Renal cortex interstitium (tissue), 11 donors: Measurements from ENCODE around the gene TIAM1. TPM values are rescaled to one million over a fixed set of nuclear protein-coding genes. Genes with fewer than 3 reads are reported as not detected.

Experiments used
- DNase-seq, 11 donors: peaks; one replicate each; pipeline ENCODE4 v3.0.0-alpha.2; 2013; ENCODE audit warnings: low read depth in 9 of 11, low spot score in 4 of 11; ENCODE audit errors: extremely low read depth in 1 of 11
- polyA plus RNA-seq, 3 donors: library from polyadenylated mRNA; unstranded; fragments of 120-200 nt; gene quantifications; one replicate each; pipeline ENCODE4 v1.2.1, GENCODE V29; 2013; ENCODE audit not compliant: insufficient read length in 3 of 3

The TIAM1 gene
- polyA plus RNA-seq, 3 donors: 13.5 to 15.9 (median 14.3) TPM

- no peak for DNase-seq
Observed at GRCh38 chr21:31358158-31358557, 14.1 kb upstream of the TIAM1 start.

- no peak for DNase-seq
Observed at GRCh38 chr21:31356440-31356839, 12.4 kb upstream of the TIAM1 start.

DNA sequence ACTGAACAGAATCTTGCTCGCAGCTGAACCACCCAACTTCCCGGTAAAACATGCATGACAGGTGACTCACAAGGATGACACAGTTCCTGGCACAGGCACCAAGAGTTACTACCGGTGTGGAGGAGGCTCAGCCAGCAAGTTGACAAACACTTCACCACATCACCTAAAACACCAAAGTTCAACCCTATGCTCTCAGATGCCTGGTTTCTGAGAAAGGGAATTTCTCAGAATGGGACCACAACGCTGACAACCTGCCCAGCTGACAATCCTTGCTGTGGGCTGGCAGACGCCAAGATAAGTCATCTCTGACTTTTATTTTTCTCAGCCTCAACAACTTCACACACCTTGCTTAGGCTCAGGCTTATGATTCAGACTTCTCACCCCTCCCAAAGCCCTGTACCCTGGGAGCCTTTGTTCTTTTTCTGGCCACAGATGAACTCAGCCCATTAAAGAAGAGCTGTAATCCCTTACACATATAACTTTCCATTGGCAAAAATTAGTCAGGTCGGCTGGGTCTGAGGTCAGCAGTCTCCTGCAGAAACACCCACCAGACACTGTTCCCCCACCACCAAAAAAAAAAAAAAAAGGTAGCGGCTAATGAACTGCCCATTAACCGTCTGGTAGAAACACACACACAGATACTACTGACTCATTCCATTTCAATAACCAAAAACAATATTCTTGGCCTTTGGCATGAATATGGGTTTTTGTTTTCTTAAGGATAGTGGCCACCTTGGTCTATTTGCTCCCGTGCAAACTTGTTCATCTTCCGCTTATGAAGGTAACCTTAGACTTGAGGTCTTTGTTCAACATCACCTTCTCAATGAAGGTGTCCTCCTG lies 10.8 kb upstream of the TIAM1 start:
- no peak for DNase-seq

DNA sequence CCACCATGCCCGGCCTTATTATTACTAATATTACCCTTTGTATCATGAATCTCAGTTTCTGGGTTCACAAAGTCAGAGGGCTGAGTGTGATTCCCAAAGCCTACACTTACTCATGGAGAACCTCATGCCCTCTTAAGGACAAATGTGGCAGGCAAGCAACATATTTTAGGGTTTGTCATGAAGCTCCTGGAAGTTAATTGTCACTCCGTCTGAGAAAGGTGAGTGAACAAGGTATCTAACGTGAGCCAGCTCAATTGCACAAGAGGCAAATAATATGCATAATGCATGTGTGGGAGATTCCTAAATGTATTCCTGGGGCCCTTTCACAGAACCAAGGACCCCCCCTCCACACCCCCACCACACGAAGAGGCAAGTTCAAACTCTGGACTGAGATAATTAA lies 10.1 kb upstream of the TIAM1 start:
- DNase-seq: no peak

GRCh38 chr21:31352836-31353235 lies 8.8 kb upstream of the TIAM1 start:
- no peak for DNase-seq

DNA sequence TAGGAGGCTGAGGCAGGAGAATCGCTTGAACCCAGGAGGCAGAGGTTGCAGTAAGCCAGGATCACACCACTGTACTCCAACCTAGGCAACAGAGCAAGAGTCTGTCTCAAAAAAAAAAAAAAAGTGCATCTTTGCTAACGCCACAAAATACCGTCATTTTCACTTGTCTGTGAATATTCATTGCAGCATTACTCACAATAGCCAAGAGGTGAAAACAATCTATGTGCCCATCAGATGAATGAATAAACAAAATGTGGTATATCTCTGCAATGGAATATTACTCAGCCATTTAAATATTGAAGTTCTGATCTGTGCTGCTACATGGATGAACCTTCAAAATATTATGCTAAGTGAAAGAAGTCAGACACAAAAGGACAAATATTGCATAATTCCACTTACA lies 7.9 kb upstream of the TIAM1 start:
- DNase-seq: no peak

DNA sequence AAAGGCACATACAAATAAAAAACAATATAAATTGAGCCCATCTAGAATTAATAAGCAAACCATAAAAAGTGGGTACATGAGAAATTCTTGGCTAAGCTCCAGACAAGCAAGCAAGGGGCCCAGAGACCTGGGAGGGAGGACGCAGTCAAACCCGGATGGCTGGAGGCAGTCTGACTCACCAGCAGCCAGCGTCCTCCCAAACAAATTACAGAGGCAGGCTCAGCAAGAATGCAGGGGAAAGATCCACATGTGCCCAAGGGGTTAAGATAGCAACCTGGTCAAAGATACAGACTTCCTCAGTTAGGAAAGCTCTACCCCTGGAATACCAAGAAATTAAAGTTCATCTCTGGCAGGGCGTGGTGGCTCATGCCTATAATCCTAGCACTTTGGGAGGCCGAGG lies 7.4 kb upstream of the TIAM1 start:
- no peak for DNase-seq

- no peak for DNase-seq
Observed at GRCh38 chr21:31349208-31349607, 5.1 kb upstream of the TIAM1 start.

DNA sequence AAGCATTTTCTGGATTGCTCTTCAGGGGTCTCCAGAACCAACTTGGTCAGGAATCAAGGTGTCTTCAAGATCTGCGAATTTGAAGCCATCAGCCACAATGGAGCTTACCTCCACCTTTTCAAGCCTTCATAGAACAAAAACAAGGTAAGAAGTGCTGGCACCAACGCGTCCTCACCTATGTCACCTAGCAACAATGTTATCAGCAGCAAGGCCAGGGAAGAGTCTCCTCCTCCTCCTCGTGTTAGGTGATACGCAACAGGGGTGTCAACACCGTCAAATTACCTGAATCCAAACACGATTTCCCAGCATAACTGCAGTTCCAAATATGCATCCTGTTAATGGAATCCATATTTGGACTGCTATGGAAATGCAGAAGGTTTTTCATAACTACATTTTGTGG lies 4.1 kb upstream of the TIAM1 start:
- no peak for DNase-seq

DNA sequence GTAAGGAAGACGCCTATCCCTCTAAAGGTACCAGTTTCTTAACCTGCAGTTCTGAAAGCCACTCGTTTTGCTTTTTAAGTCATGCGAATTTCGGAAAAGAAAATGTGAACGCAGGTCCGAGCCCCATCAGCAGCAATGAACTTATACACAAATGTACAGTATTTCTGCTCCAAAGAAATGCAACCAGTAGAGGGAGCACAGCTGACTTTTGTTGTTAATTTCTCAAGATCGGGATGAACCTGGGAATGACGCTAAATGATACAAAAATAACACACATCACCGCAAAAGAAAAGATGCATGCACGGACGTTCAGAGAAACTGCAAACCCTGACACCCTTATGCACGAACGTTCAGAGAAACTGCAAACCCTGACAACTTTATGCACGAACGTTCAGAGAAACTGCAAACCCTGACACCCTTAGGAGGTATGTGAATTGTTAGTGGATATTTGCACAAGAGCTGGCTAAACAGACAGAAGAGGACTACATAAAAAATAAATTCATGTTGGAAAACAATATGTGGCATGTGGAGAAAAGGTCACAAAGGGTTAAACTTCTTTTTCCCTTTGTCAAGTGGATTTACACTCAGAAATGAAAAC lies 3.5 kb upstream of the TIAM1 start:
- DNase-seq: peak in 3 of 11 donors; percentile 35 to 47 (median 41)

- no peak for DNase-seq
Observed at GRCh38 chr21:31346256-31346821, 2.3 kb upstream of the TIAM1 start.

DNA sequence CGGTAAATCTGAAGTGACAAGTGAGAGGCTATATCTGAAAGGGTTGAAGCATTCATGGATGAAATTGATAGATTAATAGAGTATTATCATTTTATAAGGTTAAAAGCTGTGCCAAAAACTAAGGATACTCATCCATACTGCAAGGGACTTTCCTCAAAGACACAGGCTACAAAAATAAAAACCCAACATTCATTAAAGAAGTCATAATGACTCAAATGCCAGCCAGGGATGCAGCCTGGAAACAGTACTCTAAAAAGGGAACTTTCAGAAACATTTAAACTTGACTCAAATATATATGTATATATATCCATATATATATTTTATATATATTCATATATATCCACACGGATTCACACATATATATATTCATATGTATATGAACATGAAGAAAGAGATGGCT lies 1.1 kb upstream of the TIAM1 start:
- no peak for DNase-seq

DNA sequence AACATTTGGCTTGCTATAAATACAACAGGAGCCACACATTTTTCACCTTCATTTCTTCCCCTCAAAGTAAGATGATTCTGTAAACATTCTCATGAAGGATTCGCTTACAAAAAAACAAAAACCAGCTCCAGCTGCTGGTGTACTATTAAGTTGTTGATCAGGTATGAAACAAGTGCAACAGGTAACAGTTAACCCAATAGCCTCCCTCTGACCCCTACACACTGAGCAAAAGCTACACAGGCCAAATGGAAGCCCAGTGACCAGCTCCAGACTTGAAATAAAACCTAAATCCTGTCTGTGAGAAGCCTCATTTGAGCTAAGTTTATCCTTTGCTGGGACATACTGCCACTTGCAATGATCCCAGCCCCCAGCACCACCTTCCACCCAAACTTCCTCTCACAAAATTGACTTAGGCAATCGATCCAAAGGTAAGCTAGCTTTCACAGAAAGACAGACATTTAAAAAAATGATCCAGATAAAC lies 991 bp downstream of the TIAM1 start:
- DNase-seq: no peak

DNA sequence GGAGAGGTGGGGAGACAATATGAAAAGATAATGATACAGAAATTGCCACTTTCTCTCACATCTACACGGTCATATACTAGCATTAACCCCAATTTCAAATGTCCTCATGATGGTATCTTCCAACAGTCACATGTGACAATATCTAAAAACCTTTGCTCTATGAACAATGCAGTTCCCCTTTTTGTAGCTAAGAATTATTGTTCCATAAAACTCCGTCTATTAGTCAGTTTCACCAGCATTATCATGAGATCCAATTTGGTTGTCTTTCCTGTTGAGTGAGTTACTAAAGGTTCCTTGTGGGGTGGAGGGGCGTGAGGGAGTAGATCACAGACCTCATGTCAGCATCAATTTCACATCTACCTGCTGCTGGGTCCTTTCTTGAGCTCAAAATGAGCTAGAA lies 1.7 kb downstream of the TIAM1 start:
- no peak for DNase-seq

GRCh38 chr21:31340942-31341487 lies 3.0 kb downstream of the TIAM1 start:
- no peak for DNase-seq

DNA sequence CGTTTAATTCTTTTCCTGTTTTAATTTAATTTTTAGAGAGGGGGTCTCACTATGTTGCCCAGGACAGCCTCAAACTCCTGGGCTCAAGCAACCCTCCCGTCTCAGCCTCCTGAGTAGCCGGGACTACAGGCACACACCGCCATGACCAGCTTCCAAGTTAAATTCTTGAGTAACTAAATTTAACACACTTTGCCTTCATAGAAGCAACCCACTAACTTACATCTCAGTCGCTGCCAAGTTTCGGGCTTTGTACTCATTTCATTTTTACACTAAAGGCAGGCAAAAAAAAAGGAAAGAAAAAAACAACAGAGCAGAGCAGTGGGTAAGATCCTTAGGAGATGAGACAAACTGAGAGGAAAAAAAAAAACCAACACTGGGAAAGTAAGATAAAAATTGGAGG lies 3.5 kb downstream of the TIAM1 start:
- DNase-seq: no peak

DNA sequence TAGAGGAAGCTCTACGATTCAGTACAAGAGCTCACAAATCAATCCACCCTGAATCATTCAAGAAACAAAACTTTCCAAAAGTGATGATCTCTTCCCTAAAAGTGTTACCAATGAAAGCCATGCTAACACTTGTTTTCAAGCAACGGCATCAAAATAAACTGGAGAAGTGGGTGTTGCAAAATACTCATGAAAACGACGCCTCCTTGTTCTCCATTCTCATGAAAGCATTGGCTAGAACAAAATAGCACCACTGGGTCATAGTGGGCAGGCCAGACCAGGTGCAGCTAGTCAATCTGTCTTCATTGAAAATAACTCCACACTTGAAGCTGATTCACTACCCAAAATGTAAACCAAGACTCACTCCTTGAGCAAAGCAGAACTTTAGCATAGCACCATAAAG lies 4.3 kb downstream of the TIAM1 start:
- no peak for DNase-seq

- no peak for DNase-seq
Observed at GRCh38 chr21:31338908-31339368, 5.1 kb downstream of the TIAM1 start.

DNA sequence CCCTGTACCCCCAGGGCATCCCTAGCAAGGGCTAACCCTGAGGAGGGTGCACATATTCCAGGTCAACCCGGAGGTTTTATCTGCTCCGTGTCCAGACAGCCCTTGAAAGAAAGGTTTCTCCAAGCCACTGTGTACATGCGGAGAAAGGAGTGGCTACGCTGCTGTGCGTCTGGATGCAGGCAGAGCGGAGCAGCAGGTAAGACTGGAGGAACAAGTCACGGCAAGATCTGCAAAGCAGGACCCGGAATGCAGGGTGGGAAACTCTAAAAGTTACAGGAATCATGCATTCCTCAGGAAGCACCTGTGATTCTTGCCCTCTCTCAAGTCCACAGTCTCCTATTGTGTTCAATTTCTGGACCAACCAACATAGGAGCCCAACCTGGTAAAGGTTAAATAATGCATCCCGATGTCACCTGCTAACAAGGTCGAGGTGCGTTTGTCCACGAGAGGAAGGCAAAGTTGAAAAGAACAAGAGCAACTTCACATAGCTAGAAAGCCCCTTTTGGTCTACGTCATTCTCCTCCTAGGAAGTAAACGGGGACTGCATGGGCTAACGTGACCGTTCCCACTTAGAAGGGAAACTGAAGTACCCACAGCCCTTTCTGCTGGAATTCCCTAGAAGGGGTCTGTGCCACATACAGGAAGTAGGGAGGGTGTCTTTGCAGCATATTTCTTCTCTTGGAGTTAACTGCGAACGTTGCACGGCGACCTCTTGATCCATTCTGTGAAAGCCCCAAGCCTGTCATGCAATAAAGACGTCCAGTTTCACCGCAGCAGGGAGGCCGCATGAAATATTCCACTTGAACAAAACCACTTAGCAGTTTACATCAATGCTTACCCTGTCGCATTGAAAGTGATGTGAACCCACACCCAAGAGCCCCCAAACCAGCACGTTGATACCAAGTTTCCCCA lies 5.8 kb downstream of the TIAM1 start:
- DNase-seq: peak in 3 of 11 donors; percentile 22 to 34 (median 26)
